ENCODE measurements around the gene UBASH3A. TPM values are rescaled to one million over a fixed set of nuclear protein-coding genes. Genes with fewer than 3 reads are reported as not detected.

UBASH3A gene
- total RNA-seq, 4 donors from 2014 or later = 0.31 to 0.96 (median 0.79) TPM; not detected in 1

DNA sequence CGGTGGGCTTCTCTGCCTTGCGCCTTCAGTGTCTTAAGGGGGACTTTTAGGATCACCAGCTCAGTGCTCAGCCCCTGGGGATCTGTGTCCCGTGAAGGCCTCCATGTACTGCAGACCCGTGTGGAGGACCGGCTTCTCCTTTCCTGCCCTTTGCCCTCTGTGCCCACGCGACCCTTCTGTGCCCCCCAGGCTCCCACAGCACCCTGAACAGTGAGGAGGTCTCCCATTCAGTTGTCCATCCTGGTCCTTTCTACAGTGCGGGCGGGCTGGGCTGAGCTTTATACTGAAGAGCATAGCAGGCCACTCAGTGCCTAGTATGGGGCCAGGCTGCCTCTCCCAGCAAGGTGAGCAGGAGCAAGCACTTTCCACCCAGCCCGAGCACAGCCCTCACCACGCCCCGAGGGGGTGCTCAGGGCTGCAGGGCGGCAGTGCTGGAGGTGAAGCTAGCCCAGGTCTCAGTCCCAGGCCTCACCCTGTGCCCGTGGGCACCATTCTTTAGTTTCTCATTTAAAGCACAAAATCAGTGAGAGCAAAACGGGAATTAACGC lies 29.7 kb upstream of the UBASH3A start:
- ATAC-seq (ENCODE audit: low FRiP score) (no peak), DNase-seq (ENCODE audit: low spot score) (no peak)
- TF ChIP-seq CTCF (IDR thresholded peaks at IDR 0.05) = no peak

DNA sequence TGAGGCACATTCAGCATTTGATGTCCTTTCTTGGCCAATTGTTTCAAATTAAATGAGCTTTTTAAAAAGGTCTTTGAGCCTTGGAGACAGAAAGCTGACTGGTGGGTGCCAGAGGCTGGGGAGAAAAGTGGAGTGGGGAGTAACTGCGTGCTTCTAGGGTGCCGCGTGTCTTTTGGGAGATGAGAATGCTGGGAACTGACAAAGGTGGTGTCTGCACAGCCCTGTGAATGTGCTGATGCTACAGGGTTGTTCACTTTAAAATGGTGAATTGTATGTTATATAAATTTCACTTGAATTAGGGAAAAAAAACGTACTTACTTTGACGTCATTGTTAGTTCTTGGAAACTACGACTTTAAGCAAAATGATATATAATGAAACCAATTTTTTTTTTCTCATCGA lies 29.2 kb upstream of the UBASH3A start:
- no peak for DNase-seq (ENCODE audit: low spot score)
- no peak for TF ChIP-seq CTCF (IDR thresholded peaks at IDR 0.05)
- ATAC-seq (ENCODE audit: low FRiP score) = no peak

- DNase-seq (ENCODE audit: low spot score) = no peak
- TF ChIP-seq CTCF (IDR thresholded peaks at IDR 0.05) = no peak
- ATAC-seq (ENCODE audit: low FRiP score) = no peak
Observed at GRCh38 chr21:42374864-42375499, 28.7 kb upstream of the UBASH3A start.

GRCh38 chr21:42375506-42375905 lies 28.2 kb upstream of the UBASH3A start:
- TF ChIP-seq CTCF (IDR thresholded peaks at IDR 0.05) = no peak
- DNase-seq (ENCODE audit: low spot score) = no peak
- ATAC-seq (ENCODE audit: low FRiP score) = no peak

GRCh38 chr21:42375966-42376337 lies 27.8 kb upstream of the UBASH3A start:
- no peak for TF ChIP-seq CTCF (IDR thresholded peaks at IDR 0.05)
- ATAC-seq (ENCODE audit: low FRiP score) = no peak
- DNase-seq (ENCODE audit: low spot score) = no peak

DNA sequence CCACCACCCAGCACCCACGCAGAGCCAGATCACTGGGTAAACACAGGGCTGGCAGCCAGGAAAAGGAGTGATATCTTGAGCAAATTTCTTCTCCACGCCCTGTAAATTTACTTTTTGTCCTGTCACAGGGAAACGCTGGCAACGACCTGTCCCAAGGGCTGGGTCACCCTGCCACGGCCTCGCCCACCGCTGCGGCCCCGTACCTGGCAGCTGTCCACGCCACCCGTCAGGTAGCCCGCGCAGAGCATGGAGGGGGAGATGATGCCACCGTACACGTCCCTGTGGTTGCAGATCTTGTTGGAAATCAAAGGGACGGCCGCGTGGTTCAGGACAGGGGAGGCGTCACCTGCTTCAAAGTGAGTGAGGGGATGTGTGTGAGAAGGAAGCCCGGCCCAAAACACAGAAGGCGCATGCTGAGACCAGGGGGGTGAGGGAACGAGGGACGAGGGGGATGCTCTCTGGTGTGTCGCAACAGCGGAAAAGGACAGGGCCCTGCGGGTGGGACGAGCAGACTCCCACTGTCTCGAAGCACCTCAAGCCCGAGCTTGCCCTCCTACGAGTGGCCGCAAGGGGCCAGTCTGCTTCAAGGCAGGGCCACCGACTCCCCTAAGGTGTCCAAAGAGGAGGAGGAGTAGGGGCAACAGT lies 27.2 kb upstream of the UBASH3A start:
- DNase-seq (ENCODE audit: low spot score) (no peak), ATAC-seq (ENCODE audit: low FRiP score) (no peak)
- TF ChIP-seq CTCF (IDR thresholded peaks at IDR 0.05) = no peak
